GM20000 (cell line): ENCODE results near the gene MEGF9.

ENCODE experiments used
- DNase-seq: peaks from one replicate; pipeline ENCODE4 v3.0.0; 2012; ENCODE audit warnings: low spot score
- CTCF ChIP-seq: IDR thresholded peaks from 2 replicates; pipeline ENCODE4 v1.5.1; 2012; ENCODE audit warnings: mild to moderate bottlenecking, control low read depth; ENCODE audit errors: extremely low read depth, missing control alignments

MEGF9 gene

GRCh38 chr9:120625222-120625621 lies 89.0 kb downstream of the MEGF9 start:
- no peak for DNase-seq
- TF ChIP-seq CTCF: no peak

- no peak for DNase-seq
- no peak for TF ChIP-seq CTCF
These were observed 91.5 kb downstream of the MEGF9 start for GRCh38 chr9:120622790-120623189.

- no peak for TF ChIP-seq CTCF
- no peak for DNase-seq
These were observed 92.3 kb downstream of the MEGF9 start for GRCh38 chr9:120621941-120622340.

- DNase-seq: peak; percentile 70
- peak; percentile 48 for TF ChIP-seq CTCF
These were observed 94.3 kb downstream of the MEGF9 start for GRCh38 chr9:120619751-120620655.

GRCh38 chr9:120616966-120617935 lies 97.0 kb downstream of the MEGF9 start:
- DNase-seq: no peak
- TF ChIP-seq CTCF: no peak

GRCh38 chr9:120612218-120612617 lies 102.1 kb downstream of the MEGF9 start:
- TF ChIP-seq CTCF: no peak

GRCh38 chr9:120611690-120612068 lies 102.6 kb downstream of the MEGF9 start:
- no peak for TF ChIP-seq CTCF
- DNase-seq: no peak

More at GRCh38 chr9:120612218-120612617, 102.1 kb downstream of the MEGF9 start:
- DNase-seq: no peak
